HEK293 (cell line): Measurements from ENCODE around the gene WWOX.

ENCODE experiments used
- CTCF ChIA-PET: fragments of 350-600 bp; formaldehyde crosslinking; extraction: SDS; loops from one replicate; lab custom pipeline; 2021; ENCODE audit warnings: antibody characterized with exemption; lab: Yijun Ruan, JAX
- POLR2A ChIA-PET: fragments of 300-600 bp; formaldehyde crosslinking; extraction: SDS; loops from one replicate; lab custom pipeline; 2020; ENCODE audit warnings: antibody characterized with exemption, inconsistent platforms; lab: Yijun Ruan, JAX
- H3K27ac ChIP-seq: fragments of 200-500 bp; sonication (Bioruptor generic); 2 replicates; pipeline ENCODE4 v1.5.1; 2014; ENCODE audit warnings: low read depth, low read length, control low read depth, inconsistent platforms; ENCODE audit errors: extremely low read depth
- H3K36me3 ChIP-seq, 2 experiments: fragments of 200-500 bp in 1 of 2; sonication (Bioruptor generic) in 1 of 2; 1 replicate in 1 of 2; 2 replicates in 1 of 2; pipeline ENCODE4 v1.5.1; 2014 to 2017; ENCODE audit warnings: inconsistent platforms in 2 of 2, low read length in 2 of 2; ENCODE audit not compliant: control insufficient read depth in 2 of 2, insufficient read depth in 1 of 2
- H3K4me1 ChIP-seq: fragments of 200-500 bp; sonication (Bioruptor generic); 2 replicates; pipeline ENCODE4 v1.5.1; 2014; ENCODE audit warnings: mild to moderate bottlenecking, low read length, inconsistent platforms; ENCODE audit not compliant: control insufficient read depth, insufficient read depth
- H3K4me3 ChIP-seq: 2 replicates; pipeline ENCODE4 v1.5.1; 2011; ENCODE audit warnings: low read depth, mild to moderate bottlenecking, control low read depth, low read length, moderate library complexity
- H3K9me3 ChIP-seq: fragments of 200-500 bp; sonication (Bioruptor generic); 2 replicates; pipeline ENCODE4 v1.5.1; 2014; ENCODE audit warnings: low read depth, low read length, inconsistent platforms; ENCODE audit not compliant: control insufficient read depth, insufficient read depth
- BCL6B ChIP-seq: fragments of 450-650 bp; formaldehyde crosslinking; IDR thresholded peaks from 2 replicates; pipeline ENCODE4 v1.5.1; 2017; ENCODE audit warnings: missing biosample characterization, missing genetic modification characterization
- GLI2 ChIP-seq: fragments of 450-650 bp; formaldehyde crosslinking; IDR thresholded peaks from 2 replicates; pipeline ENCODE4; 2017; ENCODE audit warnings: missing biosample characterization, missing genetic modification characterization, low read depth, borderline replicate concordance
- KLF10 ChIP-seq: fragments of 450-650 bp; IDR thresholded peaks from 2 replicates; pipeline ENCODE4 v1.5.1; 2018; ENCODE audit warnings: missing biosample characterization, mild to moderate bottlenecking, missing genetic modification characterization
- MZF1 ChIP-seq: fragments of 450-650 bp; formaldehyde crosslinking; IDR thresholded peaks from 2 replicates; pipeline ENCODE4 v1.5.1; 2017; ENCODE audit warnings: missing biosample characterization, missing genetic modification characterization, borderline replicate concordance
- TCF7L2 ChIP-seq: IDR thresholded peaks from 2 replicates; pipeline ENCODE4 v1.6.1; 2011; ENCODE audit warnings: low read depth, mild to moderate bottlenecking, inconsistent platforms, low read length, moderate library complexity, borderline replicate concordance
- ZBTB17 ChIP-seq: fragments of 450-650 bp; formaldehyde crosslinking; IDR thresholded peaks from 2 replicates; pipeline ENCODE4 v1.5.1; 2016; ENCODE audit warnings: missing biosample characterization, missing genetic modification characterization
- ZBTB21 ChIP-seq: fragments of 450-650 bp; formaldehyde crosslinking; IDR thresholded peaks from 2 replicates; pipeline ENCODE4 v1.5.1; 2017; ENCODE audit warnings: missing biosample characterization, missing genetic modification characterization
- ZBTB8A ChIP-seq: fragments of 450-650 bp; formaldehyde crosslinking; IDR thresholded peaks from 2 replicates; pipeline ENCODE4 v1.5.1; 2016; ENCODE audit warnings: missing biosample characterization, missing genetic modification characterization
- ZFP37 ChIP-seq: fragments of 450-650 bp; formaldehyde crosslinking; IDR thresholded peaks from 2 replicates; pipeline ENCODE4 v1.5.1; 2016; ENCODE audit warnings: missing biosample characterization, missing genetic modification characterization
- ZNF132 ChIP-seq: fragments of 450-650 bp; formaldehyde crosslinking; IDR thresholded peaks from 2 replicates; pipeline ENCODE4 v1.5.1; 2017; ENCODE audit warnings: missing biosample characterization, missing genetic modification characterization, borderline replicate concordance
- ZNF133 ChIP-seq: fragments of 450-650 bp; formaldehyde crosslinking; IDR thresholded peaks from 2 replicates; pipeline ENCODE4 v1.5.1; 2016; ENCODE audit warnings: missing biosample characterization, missing genetic modification characterization
- ZNF18 ChIP-seq: fragments of 450-650 bp; formaldehyde crosslinking; IDR thresholded peaks from 2 replicates; pipeline ENCODE4 v1.5.1; 2016; ENCODE audit warnings: missing biosample characterization, missing genetic modification characterization
- ZNF248 ChIP-seq: fragments of 450-650 bp; formaldehyde crosslinking; IDR thresholded peaks from 2 replicates; pipeline ENCODE4 v1.5.1; 2017; ENCODE audit warnings: missing biosample characterization, missing genetic modification characterization
- ZNF350 ChIP-seq: fragments of 450-650 bp; formaldehyde crosslinking; IDR thresholded peaks from 2 replicates; pipeline ENCODE4 v1.5.0; 2017; ENCODE audit warnings: missing biosample characterization, mild to moderate bottlenecking, missing genetic modification characterization
- ZNF366 ChIP-seq: fragments of 450-650 bp; formaldehyde crosslinking; conservative IDR thresholded peaks from 2 replicates; pipeline ENCODE4 v1.5.1; 2016; ENCODE audit warnings: missing biosample characterization, missing genetic modification characterization
- ZNF391 ChIP-seq: fragments of 450-650 bp; formaldehyde crosslinking; IDR thresholded peaks from 2 replicates; pipeline ENCODE4 v1.5.1; 2016; ENCODE audit warnings: low read depth, missing biosample characterization, missing genetic modification characterization, borderline replicate concordance
- ZNF560 ChIP-seq: fragments of 450-650 bp; formaldehyde crosslinking; IDR thresholded peaks from 2 replicates; pipeline ENCODE4 v1.5.1; 2017; ENCODE audit warnings: missing biosample characterization, missing genetic modification characterization, borderline replicate concordance
- ZNF561 ChIP-seq: fragments of 450-650 bp; IDR thresholded peaks from 2 replicates; pipeline ENCODE4 v1.5.1; 2018; ENCODE audit warnings: missing biosample characterization, missing genetic modification characterization, borderline replicate concordance
- ZNF660 ChIP-seq: fragments of 450-650 bp; IDR thresholded peaks from 2 replicates; pipeline ENCODE4 v1.5.1; 2018; ENCODE audit warnings: missing biosample characterization, mild to moderate bottlenecking, missing genetic modification characterization
- ZNF707 ChIP-seq: fragments of 450-650 bp; formaldehyde crosslinking; IDR thresholded peaks from 2 replicates; pipeline ENCODE4 v1.5.1; 2016; ENCODE audit warnings: missing biosample characterization, missing genetic modification characterization
- ZNF747 ChIP-seq: fragments of 450-650 bp; formaldehyde crosslinking; IDR thresholded peaks from 2 replicates; pipeline ENCODE4 v1.5.1; 2016; ENCODE audit warnings: missing biosample characterization, missing genetic modification characterization
- ZNF776 ChIP-seq: fragments of 450-650 bp; formaldehyde crosslinking; IDR thresholded peaks from 2 replicates; pipeline ENCODE4 v1.5.0; 2017; ENCODE audit warnings: missing biosample characterization, missing genetic modification characterization, borderline replicate concordance
- ZSCAN30 ChIP-seq: fragments of 450-650 bp; IDR thresholded peaks from 2 replicates; pipeline ENCODE4 v1.5.1; 2018; ENCODE audit warnings: missing biosample characterization, mild to moderate bottlenecking, missing genetic modification characterization, moderate library complexity
- TF ChIP-seq, protein P1 (sequence below): fragments of 450-650 bp; formaldehyde crosslinking; IDR thresholded peaks from 2 replicates; pipeline ENCODE4 v1.5.1; 2016; ENCODE audit warnings: missing biosample characterization, missing genetic modification characterization, low read depth
- TF ChIP-seq, protein P2 (sequence below): fragments of 450-650 bp; formaldehyde crosslinking; IDR thresholded peaks from 2 replicates; pipeline ENCODE4 v1.5.1; 2016; ENCODE audit warnings: missing biosample characterization, missing genetic modification characterization
- TF ChIP-seq, protein P3 (sequence below): fragments of 450-650 bp; formaldehyde crosslinking; IDR thresholded peaks from 2 replicates; pipeline ENCODE4 v1.5.1; 2016; ENCODE audit warnings: missing biosample characterization, missing genetic modification characterization
- TF ChIP-seq, protein P4 (sequence below): fragments of 450-650 bp; formaldehyde crosslinking; IDR thresholded peaks from 2 replicates; pipeline ENCODE4 v1.5.1; 2016; ENCODE audit warnings: missing biosample characterization, missing genetic modification characterization, borderline replicate concordance

Gene WWOX

GRCh38 chr16:78584213-78584860 lies 484.9 kb downstream of the WWOX start:
- TF ChIP-seq KLF10 (tag by site-specific recombination) (no peak), GLI2 (tag by site-specific recombination) (no peak), ZSCAN30 (no peak), ZNF248 (tag by site-specific recombination) (no peak), ZNF18 (no peak), ZNF561 (tag by site-specific recombination) (no peak), ZNF660 (tag by site-specific recombination) (no peak), TCF7L2 (no peak), MZF1 (tag by site-specific recombination) (no peak), ZBTB17 (tag by site-specific recombination) (no peak), ZNF560 (no peak), ZBTB8A (tag by site-specific recombination) (no peak), ZBTB21 (tag by site-specific recombination) (no peak), ZNF747 (no peak), ZNF776 (tag by site-specific recombination) (no peak), ZNF366 (tag by site-specific recombination) (no peak)
- TF ChIP-seq, protein P1, sequence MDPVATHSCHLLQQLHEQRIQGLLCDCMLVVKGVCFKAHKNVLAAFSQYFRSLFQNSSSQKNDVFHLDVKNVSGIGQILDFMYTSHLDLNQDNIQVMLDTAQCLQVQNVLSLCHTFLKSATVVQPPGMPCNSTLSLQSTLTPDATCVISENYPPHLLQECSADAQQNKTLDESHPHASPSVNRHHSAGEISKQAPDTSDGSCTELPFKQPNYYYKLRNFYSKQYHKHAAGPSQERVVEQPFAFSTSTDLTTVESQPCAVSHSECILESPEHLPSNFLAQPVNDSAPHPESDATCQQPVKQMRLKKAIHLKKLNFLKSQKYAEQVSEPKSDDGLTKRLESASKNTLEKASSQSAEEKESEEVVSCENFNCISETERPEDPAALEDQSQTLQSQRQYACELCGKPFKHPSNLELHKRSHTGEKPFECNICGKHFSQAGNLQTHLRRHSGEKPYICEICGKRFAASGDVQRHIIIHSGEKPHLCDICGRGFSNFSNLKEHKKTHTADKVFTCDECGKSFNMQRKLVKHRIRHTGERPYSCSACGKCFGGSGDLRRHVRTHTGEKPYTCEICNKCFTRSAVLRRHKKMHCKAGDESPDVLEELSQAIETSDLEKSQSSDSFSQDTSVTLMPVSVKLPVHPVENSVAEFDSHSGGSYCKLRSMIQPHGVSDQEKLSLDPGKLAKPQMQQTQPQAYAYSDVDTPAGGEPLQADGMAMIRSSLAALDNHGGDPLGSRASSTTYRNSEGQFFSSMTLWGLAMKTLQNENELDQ = no peak
- TF ChIP-seq, protein P2, sequence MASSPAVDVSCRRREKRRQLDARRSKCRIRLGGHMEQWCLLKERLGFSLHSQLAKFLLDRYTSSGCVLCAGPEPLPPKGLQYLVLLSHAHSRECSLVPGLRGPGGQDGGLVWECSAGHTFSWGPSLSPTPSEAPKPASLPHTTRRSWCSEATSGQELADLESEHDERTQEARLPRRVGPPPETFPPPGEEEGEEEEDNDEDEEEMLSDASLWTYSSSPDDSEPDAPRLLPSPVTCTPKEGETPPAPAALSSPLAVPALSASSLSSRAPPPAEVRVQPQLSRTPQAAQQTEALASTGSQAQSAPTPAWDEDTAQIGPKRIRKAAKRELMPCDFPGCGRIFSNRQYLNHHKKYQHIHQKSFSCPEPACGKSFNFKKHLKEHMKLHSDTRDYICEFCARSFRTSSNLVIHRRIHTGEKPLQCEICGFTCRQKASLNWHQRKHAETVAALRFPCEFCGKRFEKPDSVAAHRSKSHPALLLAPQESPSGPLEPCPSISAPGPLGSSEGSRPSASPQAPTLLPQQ = no peak
- TF ChIP-seq, protein P3, sequence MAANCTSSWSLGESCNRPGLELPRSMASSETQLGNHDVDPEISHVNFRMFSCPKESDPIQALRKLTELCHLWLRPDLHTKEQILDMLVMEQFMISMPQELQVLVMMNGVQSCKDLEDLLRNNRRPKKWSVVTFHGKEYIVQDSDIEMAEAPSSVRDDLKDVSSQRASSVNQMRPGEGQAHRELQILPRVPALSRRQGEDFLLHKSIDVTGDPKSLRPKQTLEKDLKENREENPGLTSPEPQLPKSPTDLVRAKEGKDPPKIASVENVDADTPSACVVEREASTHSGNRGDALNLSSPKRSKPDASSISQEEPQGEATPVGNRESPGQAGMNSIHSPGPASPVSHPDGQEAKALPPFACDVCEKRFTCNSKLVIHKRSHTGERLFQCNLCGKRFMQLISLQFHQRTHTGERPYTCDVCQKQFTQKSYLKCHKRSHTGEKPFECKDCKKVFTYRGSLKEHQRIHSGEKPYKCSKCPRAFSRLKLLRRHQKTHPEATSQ = no peak
- no peaks in the 10 kb centered on the region for H3K9me3 ChIP-seq
- CTCF ChIA-PET = interaction anchor here (0.6 kb wide), 1 partner anchor 8 kb away, joined by 4 read pairs; no protein-coding TSS in a partner anchor
- no peak overlapping the region for H3K4me3 ChIP-seq
- H3K4me1 ChIP-seq = no peaks in the 10 kb centered on the region
- H3K36me3 ChIP-seq = no peaks in the 10 kb centered on the region
- POLR2A ChIA-PET = no interaction called here
- H3K27ac ChIP-seq = no peak overlapping the region

GRCh38 chr16:78584991-78585390 lies 485.5 kb downstream of the WWOX start:
- H3K4me3 ChIP-seq = no peak overlapping the region
- POLR2A ChIA-PET = no interaction called here
- CTCF ChIA-PET = interaction anchor here (0.6 kb wide), 2 partner anchors 54 to 522 kb away, joined by 3 read pairs; no protein-coding TSS in a partner anchor
- no peak overlapping the region for H3K27ac ChIP-seq
- no peaks in the 10 kb centered on the region for H3K9me3 ChIP-seq
- H3K36me3 ChIP-seq = no peaks in the 10 kb centered on the region
- H3K4me1 ChIP-seq = no peaks in the 10 kb centered on the region
- no peak for TF ChIP-seq ZNF707 (tag by site-specific recombination)
- TF ChIP-seq, protein P4, sequence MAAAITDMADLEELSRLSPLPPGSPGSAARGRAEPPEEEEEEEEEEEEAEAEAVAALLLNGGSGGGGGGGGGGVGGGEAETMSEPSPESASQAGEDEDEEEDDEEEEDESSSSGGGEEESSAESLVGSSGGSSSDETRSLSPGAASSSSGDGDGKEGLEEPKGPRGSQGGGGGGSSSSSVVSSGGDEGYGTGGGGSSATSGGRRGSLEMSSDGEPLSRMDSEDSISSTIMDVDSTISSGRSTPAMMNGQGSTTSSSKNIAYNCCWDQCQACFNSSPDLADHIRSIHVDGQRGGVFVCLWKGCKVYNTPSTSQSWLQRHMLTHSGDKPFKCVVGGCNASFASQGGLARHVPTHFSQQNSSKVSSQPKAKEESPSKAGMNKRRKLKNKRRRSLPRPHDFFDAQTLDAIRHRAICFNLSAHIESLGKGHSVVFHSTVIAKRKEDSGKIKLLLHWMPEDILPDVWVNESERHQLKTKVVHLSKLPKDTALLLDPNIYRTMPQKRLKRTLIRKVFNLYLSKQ (tag by site-specific recombination) = no peak
- no peak for TF ChIP-seq ZNF391 (tag by site-specific recombination)
- TF ChIP-seq BCL6B (tag by site-specific recombination) = no peak
- no peak for TF ChIP-seq GLI2 (tag by site-specific recombination)
- TF ChIP-seq ZFP37 (tag by site-specific recombination) = no peak
- no peak for TF ChIP-seq ZNF132 (tag by site-specific recombination)
- TF ChIP-seq ZNF133 (tag by site-specific recombination) = no peak
- TF ChIP-seq ZNF350 = no peak
